ENCODE measurements around the gene SVEP1.

SVEP1 gene

DNA sequence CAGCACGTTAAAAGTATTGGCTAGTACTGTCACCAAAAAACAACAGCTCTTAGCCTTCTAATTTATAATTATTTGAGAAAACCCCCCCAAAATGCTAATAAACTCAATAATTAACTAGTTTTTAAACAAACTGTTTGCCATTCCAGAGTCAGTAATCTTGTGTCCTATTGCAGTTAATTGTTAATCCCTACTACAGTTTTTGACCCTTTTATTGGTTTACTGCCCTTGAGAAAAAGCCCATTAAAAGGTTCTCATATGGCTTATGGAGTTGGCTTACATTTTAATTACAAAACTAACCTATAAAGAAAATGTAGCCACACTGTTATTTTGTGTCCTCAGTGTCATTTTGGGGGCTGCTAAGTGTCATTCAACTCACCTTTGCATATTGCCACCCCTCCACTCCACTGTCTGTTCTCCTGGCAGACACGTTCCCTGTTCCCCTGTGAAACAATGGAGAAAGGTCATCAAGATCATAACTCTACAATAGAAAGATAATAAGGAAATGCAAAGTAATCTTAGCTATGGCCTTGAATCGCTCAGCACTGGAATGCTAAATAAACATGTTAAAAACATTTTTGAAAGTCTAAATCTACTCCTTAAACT lies 190.3 kb downstream of the SVEP1 start:
- TF ChIP-seq, protein P1, sequence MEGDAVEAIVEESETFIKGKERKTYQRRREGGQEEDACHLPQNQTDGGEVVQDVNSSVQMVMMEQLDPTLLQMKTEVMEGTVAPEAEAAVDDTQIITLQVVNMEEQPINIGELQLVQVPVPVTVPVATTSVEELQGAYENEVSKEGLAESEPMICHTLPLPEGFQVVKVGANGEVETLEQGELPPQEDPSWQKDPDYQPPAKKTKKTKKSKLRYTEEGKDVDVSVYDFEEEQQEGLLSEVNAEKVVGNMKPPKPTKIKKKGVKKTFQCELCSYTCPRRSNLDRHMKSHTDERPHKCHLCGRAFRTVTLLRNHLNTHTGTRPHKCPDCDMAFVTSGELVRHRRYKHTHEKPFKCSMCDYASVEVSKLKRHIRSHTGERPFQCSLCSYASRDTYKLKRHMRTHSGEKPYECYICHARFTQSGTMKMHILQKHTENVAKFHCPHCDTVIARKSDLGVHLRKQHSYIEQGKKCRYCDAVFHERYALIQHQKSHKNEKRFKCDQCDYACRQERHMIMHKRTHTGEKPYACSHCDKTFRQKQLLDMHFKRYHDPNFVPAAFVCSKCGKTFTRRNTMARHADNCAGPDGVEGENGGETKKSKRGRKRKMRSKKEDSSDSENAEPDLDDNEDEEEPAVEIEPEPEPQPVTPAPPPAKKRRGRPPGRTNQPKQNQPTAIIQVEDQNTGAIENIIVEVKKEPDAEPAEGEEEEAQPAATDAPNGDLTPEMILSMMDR (IDR thresholded peaks at IDR 0.05) = no peak

DNA sequence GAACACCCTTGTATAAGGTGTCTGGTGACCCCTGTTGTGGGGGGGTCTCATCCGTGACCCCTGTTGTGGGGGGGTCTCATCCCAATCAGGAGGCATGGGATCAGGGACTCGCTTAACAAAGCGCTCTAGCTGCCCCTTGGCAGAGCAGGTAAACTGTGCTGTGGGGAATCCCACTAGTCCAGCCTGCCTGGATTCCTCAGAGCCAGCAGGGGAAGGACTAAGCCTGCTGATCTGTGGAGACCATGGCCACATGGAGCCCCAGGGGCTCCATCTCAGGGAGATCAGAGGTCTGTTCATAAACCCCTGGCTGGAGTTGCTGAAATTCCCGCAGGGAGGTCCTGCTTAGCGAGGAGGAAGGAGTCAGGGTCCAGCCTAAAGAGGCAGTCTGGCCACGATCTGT lies 196.1 kb downstream of the SVEP1 start:
- TF ChIP-seq, protein P1 (IDR thresholded peaks at IDR 0.05) = no peak

DNA sequence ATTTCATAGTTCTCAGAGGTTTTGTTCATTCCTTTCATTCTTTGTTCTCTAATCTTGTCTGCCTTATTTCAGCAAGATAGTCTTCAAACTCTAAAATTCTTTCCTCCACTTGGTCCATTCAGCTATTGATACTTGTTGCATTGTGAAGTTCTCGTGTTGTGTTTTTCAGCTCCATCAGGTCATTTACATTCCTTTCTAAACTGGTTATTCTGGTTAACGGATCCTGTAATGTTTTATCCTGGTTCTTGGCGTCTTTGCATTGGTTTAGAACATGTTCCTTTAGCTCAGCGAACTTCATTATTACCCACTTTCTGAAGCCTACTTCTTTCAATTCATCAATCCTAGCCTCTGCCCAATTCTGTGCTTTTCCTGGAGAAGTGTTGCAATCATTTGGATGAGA lies 196.8 kb downstream of the SVEP1 start:
- TF ChIP-seq, protein P1 (IDR thresholded peaks at IDR 0.05) = no peak

DNA sequence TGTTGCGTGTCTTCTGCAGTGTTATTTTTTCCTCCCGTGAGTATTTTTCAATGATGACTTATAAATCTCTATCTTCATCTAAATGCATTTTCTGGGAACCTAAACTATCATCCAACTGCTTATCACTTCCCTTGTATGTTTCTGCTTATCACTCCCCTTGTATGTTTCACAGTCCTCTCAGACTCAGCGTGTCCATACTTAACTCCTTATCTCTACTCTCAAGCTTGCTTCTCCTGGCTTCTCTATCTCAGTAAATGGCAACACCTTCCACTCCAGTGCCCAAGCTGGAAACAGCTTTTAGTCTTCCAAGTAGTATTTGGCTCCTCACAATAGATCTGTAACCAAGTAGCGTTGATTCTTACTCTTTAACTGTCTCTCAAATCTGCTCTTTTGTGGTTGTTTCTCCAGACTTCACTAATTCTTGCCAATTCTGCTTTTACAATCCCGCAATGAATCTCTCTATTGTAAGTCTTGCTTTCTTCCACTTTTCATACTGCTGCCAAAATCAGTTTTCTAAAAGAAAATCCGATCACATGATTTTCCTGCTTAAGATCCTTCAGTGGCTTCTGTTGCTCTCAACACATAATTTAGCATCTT lies 208.0 kb downstream of the SVEP1 start:
- TF ChIP-seq, protein P1 (IDR thresholded peaks at IDR 0.05) = no peak

DNA sequence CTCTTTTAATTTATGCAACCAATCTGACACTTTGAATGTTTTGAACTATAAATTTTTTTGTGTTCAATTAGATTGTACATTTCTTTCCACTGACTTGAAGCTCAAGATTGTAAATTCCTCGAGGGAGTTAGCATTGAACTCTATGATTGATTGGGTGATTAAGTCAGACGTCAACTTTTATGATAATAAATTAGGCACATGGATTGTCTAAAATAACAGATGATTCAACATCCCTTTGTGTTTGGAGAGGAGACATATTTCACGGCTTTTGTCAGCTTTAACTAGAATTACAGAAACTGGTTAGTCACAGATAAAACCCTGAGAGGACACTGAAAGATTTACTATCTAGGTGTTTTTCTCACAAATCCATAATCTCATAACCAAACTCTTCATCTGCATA lies 209.2 kb downstream of the SVEP1 start:
- TF ChIP-seq, protein P1 (IDR thresholded peaks at IDR 0.05) = no peak

DNA sequence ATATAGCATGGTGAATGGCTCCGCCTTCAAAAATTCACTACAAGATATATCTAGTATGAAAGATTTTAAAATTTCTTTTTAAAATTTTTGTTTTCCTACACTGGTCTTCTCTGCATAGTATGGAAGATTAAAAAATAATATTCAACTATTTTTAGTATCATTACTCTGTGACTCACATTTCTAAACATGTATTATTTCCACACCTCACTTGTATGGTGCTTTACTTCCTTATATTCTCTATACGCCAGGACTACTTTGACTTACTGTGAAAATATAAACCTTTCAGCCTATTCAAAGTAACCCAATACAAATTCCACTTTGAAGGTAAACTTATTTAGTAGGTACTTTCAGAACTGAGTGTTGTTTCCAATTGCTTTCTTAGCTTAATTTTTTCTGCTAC lies 215.1 kb downstream of the SVEP1 start:
- TF ChIP-seq, protein P1 (IDR thresholded peaks at IDR 0.05) = no peak

DNA sequence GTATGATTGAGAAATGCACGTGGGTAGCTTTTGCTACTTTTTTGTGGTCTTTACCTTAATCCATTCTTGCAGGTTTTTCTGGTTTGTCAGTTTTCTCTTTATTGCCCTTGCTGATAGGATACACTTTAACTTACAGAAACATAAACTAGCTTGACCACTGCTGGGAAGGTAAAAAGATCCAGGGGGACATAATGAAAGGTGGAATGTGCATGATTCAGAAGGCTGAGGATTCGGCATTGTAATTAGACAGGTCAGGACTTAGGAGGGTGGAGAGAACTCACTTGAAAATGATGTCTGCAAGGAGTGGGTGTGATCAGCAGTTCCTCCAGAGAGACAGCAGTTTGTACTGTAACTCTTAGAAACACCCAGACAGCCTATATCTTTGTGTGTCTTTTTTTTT lies 222.0 kb downstream of the SVEP1 start:
- TF ChIP-seq, protein P1 (IDR thresholded peaks at IDR 0.05) = no peak
